Lower lobe of right lung (tissue), 2 donors: Measurements from ENCODE around the gene WDR37. TPM values are rescaled to one million over a fixed set of nuclear protein-coding genes. Genes with fewer than 3 reads are reported as not detected.
A peak's percentile ranks its signal among the peaks of the same experiment; 100 is the strongest.
"Not testable (repeated sequence)": the region's sequence is repeated elsewhere in the genome, so short reads cannot be mapped to it uniquely, and the experiment has no call there.

ENCODE experiments used
- ATAC-seq, 2 donors: fragments of 200-7000 bp; cut with Tn5 transposase; one replicate each; pipeline ENCODE4 v1.9.1; 2020 to 2022; ENCODE audit warnings: mild to moderate bottlenecking in 2 of 2, moderate library complexity in 2 of 2
- DNase-seq: peaks from one replicate; pipeline ENCODE4 v3.0.0-alpha.2; 2020
- H3K27ac ChIP-seq: fragments of 200-600 bp; one replicate; pipeline ENCODE4 v1.8.0; 2022
- H3K27me3 ChIP-seq: fragments of 200-600 bp; one replicate; pipeline ENCODE4 v1.8.0; 2022; ENCODE audit warnings: low read depth
- H3K36me3 ChIP-seq: fragments of 200-600 bp; one replicate; pipeline ENCODE4 v1.8.0; 2022; ENCODE audit warnings: mild to moderate bottlenecking
- H3K4me1 ChIP-seq: fragments of 200-600 bp; one replicate; pipeline ENCODE4 v1.8.0; 2022
- H3K4me3 ChIP-seq: fragments of 200-600 bp; one replicate; pipeline ENCODE4 v1.8.0; 2022; ENCODE audit warnings: mild to moderate bottlenecking
- H3K9me3 ChIP-seq: fragments of 200-600 bp; one replicate; pipeline ENCODE4 v1.8.0; 2022
- intact Hi-C: fragments of 100-400 bp; cut with DNase I; formaldehyde crosslinking; loops from one replicate; pipeline ENCODE4 v1.11.0; 2022
- long read RNA-seq: library from polyadenylated mRNA; unstranded; transcript quantifications from one replicate; pipeline ENCODE4 v2.0.0, GENCODE V29; 2021
- total RNA-seq: library from RNA; stranded (reverse); fragmentation: NEBNext Ultra II Directional; extraction: Animal tissue kit (Norgen Biotek cat#: 25700); gene quantifications from one replicate; pipeline ENCODE4 v1.2.1, GENCODE V29; 2021
- TF ChIP-seq, protein P1 (sequence below): fragments of 200-600 bp; IDR thresholded peaks from one replicate; pipeline ENCODE4 v1.8.0; 2022; ENCODE audit warnings: antibody characterized with exemption, mild to moderate bottlenecking
- donor health status: DM: no; HTN: yes; CAD: no; lungs with severe emphysema.

WDR37 gene
- total RNA-seq = 22.0 TPM
- long read RNA-seq, partial matches to known transcripts = 6 of 33 reads
- long read RNA-seq, other reads (novel, unspliced or antisense) = 27 of 33 reads

DNA sequence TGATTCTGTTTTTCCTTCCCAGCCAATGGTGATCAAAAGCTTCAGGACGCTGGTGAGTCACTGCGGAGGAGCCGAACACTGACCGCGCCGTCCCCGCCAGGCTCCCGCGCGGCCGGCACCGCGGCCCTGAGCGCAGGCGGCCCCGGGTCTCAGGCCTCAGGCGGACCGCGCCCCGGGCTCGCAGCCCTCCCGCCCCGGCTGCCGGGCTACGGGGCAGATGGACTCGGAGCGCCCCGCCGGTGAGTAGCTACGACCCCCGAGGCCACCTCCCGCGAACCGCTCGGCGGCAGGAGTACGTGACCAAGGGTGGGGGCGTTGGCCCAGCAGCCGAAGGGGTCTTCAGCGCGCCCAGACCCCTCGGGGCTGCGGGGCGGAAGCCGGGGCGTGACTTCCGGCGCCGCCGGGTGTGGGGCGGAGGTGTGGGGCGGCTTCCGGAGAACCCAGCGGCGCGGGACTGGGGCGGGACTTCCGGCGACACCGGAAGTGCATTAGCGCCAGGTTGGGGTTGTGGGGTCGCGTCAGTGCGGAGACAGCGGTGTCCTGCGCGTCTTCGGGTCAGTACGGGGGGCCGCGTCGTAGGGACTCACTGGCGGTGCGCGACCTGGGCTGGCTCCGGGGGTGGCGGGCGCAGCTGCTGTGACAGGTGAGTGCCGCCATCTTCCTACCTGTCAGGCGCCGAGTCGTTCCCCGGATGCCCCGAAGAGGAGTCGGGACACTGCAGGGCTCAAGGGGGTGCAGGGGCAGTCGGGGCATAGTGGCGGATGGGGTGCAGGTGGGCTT lies at the start of gene WDR37:
TSS of gene WDR37 (plus strand) at position 60 of the 780 bp plus-strand sequence. CDS start 15,771 bp downstream, outside the sequence.
- Histone ChIP-seq H3K4me3 (peak within 1 kb of the TSS; percentile 85), H3K9me3 (no peaks in the 10 kb centered on the region), H3K27ac (peak within 1 kb of the TSS; percentile 99), H3K4me1 (peaks cover 51% of the 10 kb centered on the region), H3K36me3 (peaks cover 18% of the 10 kb centered on the region), H3K27me3 (no peaks in the 10 kb centered on the region)
- TF ChIP-seq, protein P1, sequence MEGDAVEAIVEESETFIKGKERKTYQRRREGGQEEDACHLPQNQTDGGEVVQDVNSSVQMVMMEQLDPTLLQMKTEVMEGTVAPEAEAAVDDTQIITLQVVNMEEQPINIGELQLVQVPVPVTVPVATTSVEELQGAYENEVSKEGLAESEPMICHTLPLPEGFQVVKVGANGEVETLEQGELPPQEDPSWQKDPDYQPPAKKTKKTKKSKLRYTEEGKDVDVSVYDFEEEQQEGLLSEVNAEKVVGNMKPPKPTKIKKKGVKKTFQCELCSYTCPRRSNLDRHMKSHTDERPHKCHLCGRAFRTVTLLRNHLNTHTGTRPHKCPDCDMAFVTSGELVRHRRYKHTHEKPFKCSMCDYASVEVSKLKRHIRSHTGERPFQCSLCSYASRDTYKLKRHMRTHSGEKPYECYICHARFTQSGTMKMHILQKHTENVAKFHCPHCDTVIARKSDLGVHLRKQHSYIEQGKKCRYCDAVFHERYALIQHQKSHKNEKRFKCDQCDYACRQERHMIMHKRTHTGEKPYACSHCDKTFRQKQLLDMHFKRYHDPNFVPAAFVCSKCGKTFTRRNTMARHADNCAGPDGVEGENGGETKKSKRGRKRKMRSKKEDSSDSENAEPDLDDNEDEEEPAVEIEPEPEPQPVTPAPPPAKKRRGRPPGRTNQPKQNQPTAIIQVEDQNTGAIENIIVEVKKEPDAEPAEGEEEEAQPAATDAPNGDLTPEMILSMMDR = no peak
- intact Hi-C loops = no loop called here
- ATAC-seq (peak; percentile 98 to 99), DNase-seq (peak; percentile 88)

GRCh38 chr10:1006573-1006972 lies 49.6 kb upstream of the WDR37 start:
- no peak for ATAC-seq
- H3K36me3 ChIP-seq = peaks cover 99% of the 10 kb centered on the region
- TF ChIP-seq, protein P1 = no peak
- no peak overlapping the region for H3K27ac ChIP-seq
- DNase-seq = no peak
- no peaks in the 10 kb centered on the region for H3K27me3 ChIP-seq
- H3K9me3 ChIP-seq = peaks cover 15% of the 10 kb centered on the region
- intact Hi-C loops = no loop called here
- no peak overlapping the region for H3K4me3 ChIP-seq
- H3K4me1 ChIP-seq = no peaks in the 10 kb centered on the region

DNA sequence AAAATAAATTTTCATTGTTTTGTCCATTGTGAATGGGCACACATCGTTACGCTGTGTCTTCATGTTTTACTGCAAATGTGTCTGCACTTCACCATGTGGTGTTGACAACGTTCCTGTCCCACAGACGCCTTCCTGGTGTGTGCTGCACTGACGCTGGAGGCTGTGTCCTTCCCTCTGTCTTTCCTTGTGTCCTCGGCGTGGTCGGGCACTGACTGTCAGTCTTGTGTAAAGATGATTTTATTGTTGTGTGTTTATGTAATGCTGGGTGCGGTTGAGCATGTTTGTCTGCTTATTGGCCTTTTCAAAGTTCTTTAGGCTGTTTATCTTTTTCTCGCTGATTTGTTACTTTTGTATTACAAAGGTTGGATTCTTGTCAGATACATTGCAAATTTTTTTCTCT lies 48.6 kb upstream of the WDR37 start:
- intact Hi-C loops = no loop called here
- no peaks in the 10 kb centered on the region for H3K4me1 ChIP-seq
- DNase-seq = no peak
- no peaks in the 10 kb centered on the region for H3K27me3 ChIP-seq
- H3K9me3 ChIP-seq = peaks cover 7% of the 10 kb centered on the region
- ATAC-seq = no peak
- TF ChIP-seq, protein P1 = no peak
- H3K4me3 ChIP-seq = no peak overlapping the region
- no peak overlapping the region for H3K27ac ChIP-seq
- H3K36me3 ChIP-seq = peaks cover 99% of the 10 kb centered on the region

- TF ChIP-seq, protein P1 = no peak
- no peak overlapping the region for H3K4me3 ChIP-seq
- no peak for ATAC-seq
- H3K9me3 ChIP-seq = no peaks in the 10 kb centered on the region
- DNase-seq = no peak
- H3K27me3 ChIP-seq = no peaks in the 10 kb centered on the region
- no peak overlapping the region for H3K27ac ChIP-seq
- peaks cover 97% of the 10 kb centered on the region for H3K36me3 ChIP-seq
- H3K4me1 ChIP-seq = no peaks in the 10 kb centered on the region
- intact Hi-C loops = no loop called here
Measured at GRCh38 chr10:1009071-1009494, 47.1 kb upstream of the WDR37 start.

DNA sequence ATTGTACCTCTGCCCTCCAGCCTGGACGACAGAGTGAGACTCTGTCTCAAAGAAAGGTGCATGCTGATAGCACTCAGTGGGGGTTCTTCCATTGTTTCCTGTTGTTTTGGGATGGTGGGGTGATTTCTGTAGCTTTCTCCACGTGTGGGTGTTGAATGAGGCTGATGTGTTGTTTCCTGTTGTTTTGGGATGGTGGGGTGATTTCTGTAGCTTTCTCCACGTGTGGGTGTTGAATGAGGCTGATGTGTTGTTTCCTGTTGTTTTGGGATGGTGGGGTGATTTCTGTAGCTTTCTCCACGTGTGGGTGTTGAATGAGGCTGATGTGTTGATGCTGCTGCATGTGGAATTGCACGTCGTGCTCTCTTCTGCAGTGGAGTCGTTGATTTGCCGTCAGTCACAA lies 46.2 kb upstream of the WDR37 start:
- H3K4me1 ChIP-seq, H3K27ac ChIP-seq, DNase-seq, intact Hi-C loops, H3K9me3 ChIP-seq, H3K27me3 ChIP-seq, H3K4me3 ChIP-seq, ATAC-seq: not testable (repeated sequence)
- H3K36me3 ChIP-seq = peaks cover 97% of the 10 kb centered on the region

- Histone ChIP-seq H3K4me1 (no peaks in the 10 kb centered on the region), H3K36me3 (peaks cover 94% of the 10 kb centered on the region), H3K27ac (no peak overlapping the region), H3K9me3 (no peaks in the 10 kb centered on the region), H3K4me3 (no peak overlapping the region), H3K27me3 (no peaks in the 10 kb centered on the region)
- no peak for DNase-seq
- no peak for ATAC-seq
- intact Hi-C loops = no loop called here
- TF ChIP-seq, protein P1 = no peak
Measured at GRCh38 chr10:1010703-1011102, 45.5 kb upstream of the WDR37 start.
